GM12892 (cell line): ENCODE measurements around the gene SRM.

Experiments used
- POLR2A ChIP-seq: IDR thresholded peaks from 2 replicates; pipeline ENCODE4 v1.6.1; 2011; ENCODE audit warnings: low read depth, low read length, control low read depth
- POLR2AphosphoS5 ChIP-seq: IDR thresholded peaks from 2 replicates; pipeline ENCODE4 v1.6.1; 2011; ENCODE audit warnings: low read depth, low read length, control low read depth

GRCh38 chr1:11024874-11025203 lies 35.0 kb downstream of the SRM start:
- TF ChIP-seq POLR2A, result no peak
- TF ChIP-seq POLR2AphosphoS5, result no peak
